ENCODE measurements around the gene RAB40B.

GRCh38 chr17:82649501-82650261, 48.8 kb downstream of the RAB40B start:
- no peak for TF ChIP-seq CTCF (IDR thresholded peaks at IDR 0.05)
- no peak for TF ChIP-seq POLR2A (IDR thresholded peaks at IDR 0.05)

Measured in right lobe of liver (tissue), 4 donors.